ENCODE measurements around the gene GIPR. TPM values are rescaled to one million over a fixed set of nuclear protein-coding genes. Genes with fewer than 3 reads are reported as not detected.

The GIPR gene, protein sequence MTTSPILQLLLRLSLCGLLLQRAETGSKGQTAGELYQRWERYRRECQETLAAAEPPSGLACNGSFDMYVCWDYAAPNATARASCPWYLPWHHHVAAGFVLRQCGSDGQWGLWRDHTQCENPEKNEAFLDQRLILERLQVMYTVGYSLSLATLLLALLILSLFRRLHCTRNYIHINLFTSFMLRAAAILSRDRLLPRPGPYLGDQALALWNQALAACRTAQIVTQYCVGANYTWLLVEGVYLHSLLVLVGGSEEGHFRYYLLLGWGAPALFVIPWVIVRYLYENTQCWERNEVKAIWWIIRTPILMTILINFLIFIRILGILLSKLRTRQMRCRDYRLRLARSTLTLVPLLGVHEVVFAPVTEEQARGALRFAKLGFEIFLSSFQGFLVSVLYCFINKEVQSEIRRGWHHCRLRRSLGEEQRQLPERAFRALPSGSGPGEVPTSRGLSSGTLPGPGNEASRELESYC
- polyA plus RNA-seq (2013, experiment 1 of 2): 6.2 TPM
- polyA plus RNA-seq (2013, experiment 2 of 2): 5.2 TPM

DNA sequence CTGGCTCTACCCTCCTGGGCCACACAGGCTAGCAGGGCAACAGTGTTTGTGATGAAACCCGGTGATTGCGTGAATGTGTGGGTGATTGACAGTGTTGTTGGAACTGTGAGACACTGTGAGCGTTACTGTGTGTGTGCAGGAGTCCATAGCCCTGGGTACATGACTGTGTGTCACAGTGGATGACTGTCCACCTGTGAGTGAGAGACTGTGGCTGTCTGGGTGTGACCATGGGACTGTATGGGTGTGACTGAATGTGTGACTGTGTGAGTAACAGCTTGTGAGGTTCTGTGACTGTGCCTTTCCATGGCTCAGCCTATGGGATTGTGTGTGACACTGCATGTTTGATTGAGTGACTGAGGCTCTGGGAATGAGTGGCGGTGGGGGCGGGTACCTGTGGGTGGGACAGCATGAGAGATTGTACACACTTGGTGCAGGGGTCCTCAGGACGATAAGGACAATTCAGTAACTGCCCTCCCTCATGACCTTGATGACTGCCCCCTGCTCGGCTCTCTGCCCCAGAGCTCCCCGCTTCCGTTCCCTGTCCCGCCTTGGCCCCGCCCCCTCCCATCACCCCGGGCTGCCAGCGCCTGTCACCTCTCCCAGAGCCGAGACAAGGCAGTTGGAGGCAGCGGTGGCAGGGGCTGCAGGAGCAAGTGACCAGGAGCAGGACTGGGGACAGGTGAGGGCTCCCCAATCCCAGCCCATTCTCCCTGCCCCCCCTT, at the start of gene GIPR:
Gene GIPR, plus strand, starts transcription at position 602 of the 722 bp plus-strand sequence. CDS start 1,300 bp downstream, outside the sequence.
- DNase-seq: peak; percentile 68
- H3K4me1 ChIP-seq (ENCODE audit: control insufficient read depth, insufficient read depth, low read depth, low read length): peaks cover 19% of the 10 kb centered on the region
- H3K27ac ChIP-seq (ENCODE audit: low read length, poor library complexity, severe bottlenecking): no peak within 1 kb of the TSS
- H2AFZ ChIP-seq (ENCODE audit: low read depth, low read length): peak within 1 kb of the TSS; percentile 54
- H2BK12ac ChIP-seq (ENCODE audit: low read length in 2 of 2): peak within 1 kb of the TSS; percentile 1 to 75
- H4K8ac ChIP-seq (ENCODE audit: low read length): peak within 1 kb of the TSS; percentile 52
- no peak within 1 kb of the TSS for H2AK5ac ChIP-seq (ENCODE audit: low read length, severe bottlenecking)
- no peak within 1 kb of the TSS for H3K9ac ChIP-seq (ENCODE audit: low read length)
- H3K4me2 ChIP-seq (ENCODE audit: low read length, poor library complexity, severe bottlenecking): peak within 1 kb of the TSS; percentile 66
- H2BK120ac ChIP-seq (ENCODE audit: low read depth, low read length): peak within 1 kb of the TSS; percentile 0
- peak within 1 kb of the TSS; percentile 13 for H2BK15ac ChIP-seq (ENCODE audit: low read depth, poor library complexity, severe bottlenecking)
- peak within 1 kb of the TSS; percentile 57 to 90 for H3K18ac ChIP-seq (ENCODE audit: low read depth in 1 of 2, low read length in 2 of 2)
- H3K23ac ChIP-seq (ENCODE audit: low read length in 2 of 2): peak within 1 kb of the TSS in 1 of 2 experiments; percentile 20
- H4K91ac ChIP-seq (ENCODE audit: low read length): peak within 1 kb of the TSS; percentile 12
- peak within 1 kb of the TSS in 1 of 2 experiments; percentile 73 for H3K14ac ChIP-seq (ENCODE audit: low read length in 2 of 2)
- peaks cover 6 to 64% of the 10 kb centered on the region in 2 experiments for H3K27me3 ChIP-seq (ENCODE audit: control insufficient read depth in 1 of 2, insufficient read depth in 1 of 2, low read length in 2 of 2)
- no peaks in the 10 kb centered on the region for H3K9me3 ChIP-seq (ENCODE audit: control insufficient read depth, low read length)
- peak within 1 kb of the TSS; percentile 42 to 46 for H3K4me3 ChIP-seq (ENCODE audit: insufficient read depth in 1 of 2, low read depth in 1 of 2, low read length in 2 of 2)
- peak within 1 kb of the TSS; percentile 16 to 84 for H3K4ac ChIP-seq (ENCODE audit: low read depth in 1 of 2, low read length in 2 of 2)
- 19% methylated on average over 14 of the region's 15 CpGs for WGBS
- H2BK5ac ChIP-seq (ENCODE audit: low read depth, low read length, poor library complexity, severe bottlenecking): no peak within 1 kb of the TSS
- H3K79me1 ChIP-seq (replicated peaks; ENCODE audit: low read length, poor library complexity, severe bottlenecking): no peaks in the 10 kb centered on the region
- no peaks in the 10 kb centered on the region for H3K36me3 ChIP-seq (ENCODE audit: control insufficient read depth in 1 of 2, insufficient read depth in 2 of 2, low read depth in 1 of 2, low read length in 2 of 2)

DNA sequence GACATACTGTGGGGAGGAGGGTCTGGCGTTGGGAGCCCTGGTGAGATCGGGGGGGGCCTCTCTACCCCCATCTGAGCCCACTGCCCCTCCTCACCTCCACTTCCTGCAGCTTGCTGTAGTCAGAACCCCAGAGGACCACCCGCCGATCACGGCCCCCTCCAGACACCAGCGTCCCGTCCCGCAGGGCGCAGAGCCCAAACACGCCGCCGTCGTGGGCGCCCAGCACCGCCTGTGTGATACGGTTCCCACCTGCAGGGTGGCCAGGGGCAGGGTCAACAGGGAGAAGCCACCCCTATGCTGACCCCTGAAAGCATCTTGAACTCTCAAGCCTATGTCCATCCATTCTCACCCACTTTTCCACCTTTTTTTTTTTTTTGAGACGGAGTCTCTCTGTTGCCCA, 46.6 kb upstream of the GIPR start:
- Histone ChIP-seq H2BK120ac (ENCODE audit: low read depth, low read length) (no peak overlapping the region), H3K4me2 (ENCODE audit: low read length, poor library complexity, severe bottlenecking) (no peak overlapping the region), H2BK5ac (ENCODE audit: low read depth, low read length, poor library complexity, severe bottlenecking) (no peak overlapping the region), H3K23ac (ENCODE audit: low read length in 2 of 2) (no peak overlapping the region), H2AFZ (ENCODE audit: low read depth, low read length) (no peak overlapping the region), H2AK5ac (ENCODE audit: low read length, severe bottlenecking) (no peak overlapping the region), H2BK15ac (ENCODE audit: low read depth, poor library complexity, severe bottlenecking) (no peak overlapping the region), H3K4me1 (ENCODE audit: control insufficient read depth, insufficient read depth, low read depth, low read length) (peaks cover 2% of the 10 kb centered on the region), H3K18ac (ENCODE audit: low read depth in 1 of 2, low read length in 2 of 2) (no peak overlapping the region), H3K14ac (ENCODE audit: low read length in 2 of 2) (no peak overlapping the region), H3K27me3 (ENCODE audit: control insufficient read depth in 1 of 2, insufficient read depth in 1 of 2, low read length in 2 of 2) (no peaks in the 10 kb centered on the region), H3K36me3 (ENCODE audit: control insufficient read depth in 1 of 2, insufficient read depth in 2 of 2, low read depth in 1 of 2, low read length in 2 of 2) (peaks cover 57 to 69% of the 10 kb centered on the region in 2 experiments), H4K91ac (ENCODE audit: low read length) (no peak overlapping the region), H2BK12ac (ENCODE audit: low read length in 2 of 2) (no peak overlapping the region), H3K9me3 (ENCODE audit: control insufficient read depth, low read length) (no peaks in the 10 kb centered on the region), H3K79me1 (replicated peaks; ENCODE audit: low read length, poor library complexity, severe bottlenecking) (peaks cover 7% of the 10 kb centered on the region), H4K8ac (ENCODE audit: low read length) (no peak overlapping the region), H3K27ac (ENCODE audit: low read length, poor library complexity, severe bottlenecking) (no peak overlapping the region), H3K4ac (ENCODE audit: low read depth in 1 of 2, low read length in 2 of 2) (no peak overlapping the region), H3K9ac (ENCODE audit: low read length) (no peak overlapping the region), H3K4me3 (ENCODE audit: insufficient read depth in 1 of 2, low read depth in 1 of 2, low read length in 2 of 2) (peak overlapping the region in 1 of 2 experiments; percentile 15)
- WGBS: 98% methylated on average over 15 of the region's 17 CpGs
- DNase-seq: no peak

GRCh38 chr19:45621976-45622503, 46.0 kb upstream of the GIPR start:
- no peak overlapping the region for H2AK5ac ChIP-seq (ENCODE audit: low read length, severe bottlenecking)
- WGBS: 91% methylated on average over 6 of the region's 6 CpGs
- H3K79me1 ChIP-seq (replicated peaks; ENCODE audit: low read length, poor library complexity, severe bottlenecking): peaks cover 6% of the 10 kb centered on the region
- no peak overlapping the region for H4K8ac ChIP-seq (ENCODE audit: low read length)
- H3K14ac ChIP-seq (ENCODE audit: low read length in 2 of 2): no peak overlapping the region
- H3K23ac ChIP-seq (ENCODE audit: low read length in 2 of 2): no peak overlapping the region
- H3K27ac ChIP-seq (ENCODE audit: low read length, poor library complexity, severe bottlenecking): no peak overlapping the region
- no peak overlapping the region for H2AFZ ChIP-seq (ENCODE audit: low read depth, low read length)
- H3K9ac ChIP-seq (ENCODE audit: low read length): no peak overlapping the region
- H2BK15ac ChIP-seq (ENCODE audit: low read depth, poor library complexity, severe bottlenecking): no peak overlapping the region
- no peak overlapping the region for H2BK5ac ChIP-seq (ENCODE audit: low read depth, low read length, poor library complexity, severe bottlenecking)
- no peak overlapping the region for H3K4me2 ChIP-seq (ENCODE audit: low read length, poor library complexity, severe bottlenecking)
- no peak overlapping the region for H4K91ac ChIP-seq (ENCODE audit: low read length)
- no peak overlapping the region for H3K4ac ChIP-seq (ENCODE audit: low read depth in 1 of 2, low read length in 2 of 2)
- H2BK120ac ChIP-seq (ENCODE audit: low read depth, low read length): no peak overlapping the region
- no peak overlapping the region for H2BK12ac ChIP-seq (ENCODE audit: low read length in 2 of 2)
- H3K4me1 ChIP-seq (ENCODE audit: control insufficient read depth, insufficient read depth, low read depth, low read length): no peaks in the 10 kb centered on the region
- H3K36me3 ChIP-seq (ENCODE audit: control insufficient read depth in 1 of 2, insufficient read depth in 2 of 2, low read depth in 1 of 2, low read length in 2 of 2): peaks cover 55 to 69% of the 10 kb centered on the region in 2 experiments
- H3K18ac ChIP-seq (ENCODE audit: low read depth in 1 of 2, low read length in 2 of 2): no peak overlapping the region
- no peak overlapping the region for H3K4me3 ChIP-seq (ENCODE audit: insufficient read depth in 1 of 2, low read depth in 1 of 2, low read length in 2 of 2)
- DNase-seq: no peak
- no peaks in the 10 kb centered on the region for H3K27me3 ChIP-seq (ENCODE audit: control insufficient read depth in 1 of 2, insufficient read depth in 1 of 2, low read length in 2 of 2)
- H3K9me3 ChIP-seq (ENCODE audit: control insufficient read depth, low read length): no peaks in the 10 kb centered on the region

DNA sequence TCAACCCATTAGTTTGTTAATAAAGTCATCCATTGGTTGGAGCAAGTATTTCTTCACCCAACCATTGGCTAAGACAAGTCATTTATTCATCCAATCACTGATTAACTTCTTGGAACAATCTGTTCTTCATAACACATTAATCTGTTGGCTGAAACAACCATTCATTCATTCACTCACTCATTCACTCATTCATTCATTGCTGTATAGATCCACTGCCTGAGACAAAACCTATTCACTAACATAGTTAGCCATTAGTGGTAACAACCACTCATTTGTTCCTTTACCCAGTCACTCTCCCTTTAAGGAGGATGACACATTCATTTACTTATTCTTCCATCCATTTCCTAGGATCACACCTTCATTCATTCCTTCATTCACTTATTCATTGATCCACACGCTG, 44.0 kb upstream of the GIPR start:
- 91% methylated on average over 1 of the region's 1 CpG for WGBS
- no peak overlapping the region for H2AFZ ChIP-seq (ENCODE audit: low read depth, low read length)

More for the DNA sequence above, 44.0 kb upstream of the GIPR start:
- no peak overlapping the region for H3K23ac ChIP-seq (ENCODE audit: low read length in 2 of 2)
- no peak for DNase-seq
- peaks cover 8% of the 10 kb centered on the region for H3K79me1 ChIP-seq (replicated peaks; ENCODE audit: low read length, poor library complexity, severe bottlenecking)
- no peak overlapping the region for H4K8ac ChIP-seq (ENCODE audit: low read length)
- no peak overlapping the region for H2BK120ac ChIP-seq (ENCODE audit: low read depth, low read length)
- no peak overlapping the region for H3K14ac ChIP-seq (ENCODE audit: low read length in 2 of 2)
- no peak overlapping the region for H3K18ac ChIP-seq (ENCODE audit: low read depth in 1 of 2, low read length in 2 of 2)
- H3K9me3 ChIP-seq (ENCODE audit: control insufficient read depth, low read length): no peaks in the 10 kb centered on the region
- H3K4me1 ChIP-seq (ENCODE audit: control insufficient read depth, insufficient read depth, low read depth, low read length): no peaks in the 10 kb centered on the region
- peaks cover 64 to 70% of the 10 kb centered on the region in 2 experiments for H3K36me3 ChIP-seq (ENCODE audit: control insufficient read depth in 1 of 2, insufficient read depth in 2 of 2, low read depth in 1 of 2, low read length in 2 of 2)
- no peak overlapping the region for H3K4me3 ChIP-seq (ENCODE audit: insufficient read depth in 1 of 2, low read depth in 1 of 2, low read length in 2 of 2)
- no peak overlapping the region for H3K4me2 ChIP-seq (ENCODE audit: low read length, poor library complexity, severe bottlenecking)
- no peak overlapping the region for H4K91ac ChIP-seq (ENCODE audit: low read length)
- no peak overlapping the region for H3K9ac ChIP-seq (ENCODE audit: low read length)
- H2BK15ac ChIP-seq (ENCODE audit: low read depth, poor library complexity, severe bottlenecking): no peak overlapping the region
- no peak overlapping the region for H2BK12ac ChIP-seq (ENCODE audit: low read length in 2 of 2)
- no peak overlapping the region for H2AK5ac ChIP-seq (ENCODE audit: low read length, severe bottlenecking)
- no peak overlapping the region for H3K4ac ChIP-seq (ENCODE audit: low read depth in 1 of 2, low read length in 2 of 2)
- no peaks in the 10 kb centered on the region for H3K27me3 ChIP-seq (ENCODE audit: control insufficient read depth in 1 of 2, insufficient read depth in 1 of 2, low read length in 2 of 2)
- no peak overlapping the region for H2BK5ac ChIP-seq (ENCODE audit: low read depth, low read length, poor library complexity, severe bottlenecking)
- no peak overlapping the region for H3K27ac ChIP-seq (ENCODE audit: low read length, poor library complexity, severe bottlenecking)
